GM12801 (cell line): Measurements from ENCODE around the gene GALNT12.

ENCODE experiments used
- TF ChIP-seq, protein P1 (sequence below): IDR thresholded peaks from one replicate; pipeline ENCODE4 v1.5.1; 2011; ENCODE audit warnings: control low read depth; ENCODE audit not compliant: insufficient read length; ENCODE audit errors: extremely low read depth

Gene GALNT12

DNA sequence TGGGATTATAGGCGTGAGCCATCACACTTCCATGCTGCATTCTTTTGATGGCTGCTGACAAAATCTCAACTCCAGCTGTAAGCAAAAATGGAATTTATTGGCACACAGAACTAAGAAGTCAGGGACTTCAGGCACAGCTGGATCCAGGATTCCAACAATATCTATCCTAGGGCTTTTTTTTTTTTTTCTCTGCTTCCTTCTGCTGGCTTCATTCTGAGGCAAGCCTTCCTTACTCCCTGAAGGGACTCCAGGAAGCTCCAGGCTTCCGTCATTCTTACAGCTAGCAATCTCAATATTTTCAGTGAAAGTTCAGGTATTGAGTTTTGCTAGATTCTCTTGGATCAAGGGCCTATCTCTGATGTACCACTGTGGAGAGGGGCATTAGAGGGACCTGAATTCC lies 66.1 kb downstream of the GALNT12 start:
- TF ChIP-seq, protein P1, sequence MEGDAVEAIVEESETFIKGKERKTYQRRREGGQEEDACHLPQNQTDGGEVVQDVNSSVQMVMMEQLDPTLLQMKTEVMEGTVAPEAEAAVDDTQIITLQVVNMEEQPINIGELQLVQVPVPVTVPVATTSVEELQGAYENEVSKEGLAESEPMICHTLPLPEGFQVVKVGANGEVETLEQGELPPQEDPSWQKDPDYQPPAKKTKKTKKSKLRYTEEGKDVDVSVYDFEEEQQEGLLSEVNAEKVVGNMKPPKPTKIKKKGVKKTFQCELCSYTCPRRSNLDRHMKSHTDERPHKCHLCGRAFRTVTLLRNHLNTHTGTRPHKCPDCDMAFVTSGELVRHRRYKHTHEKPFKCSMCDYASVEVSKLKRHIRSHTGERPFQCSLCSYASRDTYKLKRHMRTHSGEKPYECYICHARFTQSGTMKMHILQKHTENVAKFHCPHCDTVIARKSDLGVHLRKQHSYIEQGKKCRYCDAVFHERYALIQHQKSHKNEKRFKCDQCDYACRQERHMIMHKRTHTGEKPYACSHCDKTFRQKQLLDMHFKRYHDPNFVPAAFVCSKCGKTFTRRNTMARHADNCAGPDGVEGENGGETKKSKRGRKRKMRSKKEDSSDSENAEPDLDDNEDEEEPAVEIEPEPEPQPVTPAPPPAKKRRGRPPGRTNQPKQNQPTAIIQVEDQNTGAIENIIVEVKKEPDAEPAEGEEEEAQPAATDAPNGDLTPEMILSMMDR: no peak

DNA sequence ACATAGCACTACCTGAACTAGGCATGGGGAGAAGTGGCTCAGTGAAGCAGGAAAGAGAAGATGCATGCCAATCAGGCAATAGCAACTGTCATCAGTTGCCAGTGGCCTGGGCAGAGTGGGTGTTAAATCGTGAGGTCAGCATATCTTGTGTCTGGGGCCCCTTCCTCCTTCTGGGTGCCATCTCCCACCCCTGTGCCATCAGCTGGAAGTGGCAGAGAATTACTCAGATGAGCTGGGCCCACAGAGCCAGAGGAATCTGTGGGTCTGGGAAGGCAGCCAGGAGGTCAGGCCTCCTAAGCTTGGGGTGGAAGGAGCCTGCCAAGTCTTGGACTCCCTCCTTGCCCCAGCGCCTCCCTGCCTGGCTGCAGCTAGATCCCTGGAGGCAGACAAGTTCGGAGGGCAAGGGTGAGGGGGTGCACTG lies 66.5 kb downstream of the GALNT12 start:
- TF ChIP-seq, protein P1: no peak

DNA sequence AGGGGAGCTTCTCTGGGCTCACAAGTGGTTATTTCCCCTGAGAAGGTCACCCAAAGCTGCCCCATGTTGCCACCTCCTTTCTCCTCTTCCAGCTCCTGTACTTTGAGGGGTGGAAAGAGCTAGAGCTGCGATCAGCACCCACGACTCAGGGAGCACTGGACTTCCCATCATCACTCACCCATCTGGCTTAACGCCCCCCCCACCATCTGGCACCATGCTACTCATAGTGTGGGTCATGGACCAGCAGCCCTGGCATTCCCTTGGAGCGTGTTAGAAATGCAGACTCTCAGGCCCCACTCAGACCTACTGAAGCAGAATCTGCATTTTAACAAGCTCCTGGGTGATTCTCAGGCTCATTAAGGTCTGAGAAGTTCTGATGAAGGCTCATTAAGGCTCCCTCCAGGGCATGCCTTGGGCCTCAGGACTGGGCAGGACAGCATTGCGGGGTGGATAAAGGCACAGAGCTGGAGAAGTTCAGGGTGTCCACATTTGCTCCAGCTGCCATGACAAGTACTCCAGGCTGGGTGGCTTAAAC lies 67.3 kb downstream of the GALNT12 start:
- TF ChIP-seq, protein P1: no peak

DNA sequence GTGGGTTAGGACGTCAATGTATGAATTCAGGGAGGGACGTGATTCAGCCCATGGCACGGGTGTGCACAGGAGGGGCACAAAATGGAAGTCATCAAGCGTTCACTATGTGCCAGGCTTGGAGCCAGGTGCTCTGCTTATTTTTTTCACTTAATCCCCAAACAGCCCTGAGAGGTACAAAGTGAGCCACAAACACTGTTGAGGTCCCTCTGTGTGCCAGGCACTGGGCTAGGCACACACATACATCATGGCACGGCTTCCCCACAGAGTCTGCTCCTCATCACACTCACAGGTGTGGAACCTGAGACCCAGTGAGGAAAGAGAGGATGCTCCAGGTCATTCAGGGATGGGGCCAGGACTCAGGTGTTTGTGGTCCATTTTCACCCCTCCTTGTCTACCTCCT lies 68.1 kb downstream of the GALNT12 start:
- TF ChIP-seq, protein P1: no peak

DNA sequence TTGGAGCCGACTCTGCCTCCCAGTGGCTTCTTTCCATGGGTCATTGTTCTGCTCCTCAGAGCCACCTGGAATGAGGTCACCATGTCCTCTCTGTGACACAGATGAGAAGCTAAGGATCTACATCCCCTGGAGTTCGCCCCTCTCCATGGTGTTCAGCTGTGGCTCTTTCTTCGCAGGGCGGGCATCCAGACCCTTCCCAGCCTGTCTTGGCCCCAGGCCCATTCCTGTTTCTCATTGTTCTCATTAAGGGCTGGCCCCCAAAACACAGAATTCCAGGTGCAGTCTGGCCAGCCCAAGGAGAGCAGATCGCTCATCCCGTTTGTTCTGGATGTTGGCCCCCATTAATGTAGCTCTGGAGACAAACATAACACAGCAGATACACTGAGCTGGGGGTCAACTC lies 69.8 kb downstream of the GALNT12 start:
- TF ChIP-seq, protein P1: no peak

DNA sequence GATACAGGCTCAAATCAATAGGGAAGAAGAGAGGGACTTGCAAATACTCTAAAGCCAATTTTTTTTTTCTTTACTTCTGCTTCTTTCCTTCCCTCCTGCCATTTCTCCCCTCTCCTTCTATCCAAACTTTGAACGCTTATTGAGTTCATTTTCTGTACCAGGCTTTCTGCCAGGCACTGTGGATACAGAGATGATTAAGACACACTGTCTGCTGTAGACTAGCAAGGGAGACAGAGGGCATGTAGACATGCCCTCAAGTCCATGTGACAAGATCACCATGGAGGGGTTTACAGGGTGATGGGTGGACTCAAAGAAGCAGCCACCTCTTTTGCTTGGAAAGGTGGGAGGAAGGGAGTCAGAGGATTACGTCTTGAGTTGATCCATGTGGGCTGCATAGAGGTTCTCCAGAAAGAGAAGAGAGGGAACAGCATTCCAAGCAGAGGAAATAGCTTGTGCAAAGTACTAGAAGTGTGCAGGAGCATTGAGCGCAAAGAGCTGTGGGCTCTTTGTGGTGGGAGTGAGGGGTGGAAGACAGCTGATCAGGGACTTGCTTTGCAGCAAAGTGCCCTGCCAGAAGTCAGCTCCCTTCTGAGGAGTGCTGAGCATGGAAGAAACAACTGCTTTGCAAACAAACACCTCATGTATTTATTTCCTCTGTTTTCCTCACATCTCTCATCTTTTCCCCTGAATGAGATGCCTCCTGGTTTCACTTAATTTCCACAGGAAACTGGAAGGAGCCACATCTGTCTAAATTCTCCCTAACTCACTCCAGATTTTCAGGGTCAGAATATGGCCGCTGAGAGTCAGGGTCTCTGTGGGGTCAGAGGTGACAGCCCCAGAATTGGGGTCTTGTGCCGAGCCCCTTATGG lies 71.9 kb downstream of the GALNT12 start:
- TF ChIP-seq, protein P1: no peak

DNA sequence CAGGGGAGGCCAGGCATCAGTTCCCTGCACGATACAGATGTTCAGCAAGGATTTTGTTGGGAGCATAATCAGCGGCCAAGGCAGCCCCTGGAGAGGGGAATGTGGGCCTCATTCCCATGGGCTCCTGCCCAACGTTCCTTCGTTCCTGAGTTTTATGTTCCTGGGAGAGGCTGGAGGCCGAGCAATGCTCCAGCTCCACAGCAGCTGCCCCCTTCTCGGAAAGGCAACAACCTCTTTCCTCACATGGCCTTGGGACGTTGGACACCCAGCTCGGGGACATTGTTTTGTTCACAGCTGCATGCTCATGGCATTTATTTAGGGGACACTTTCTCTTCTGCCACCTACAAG lies 72.5 kb downstream of the GALNT12 start:
- TF ChIP-seq, protein P1: no peak
